Hippocampal formation (tissue), 2 donors: ENCODE data around the gene COL4A2.

Experiments used
- DNase-seq, 2 donors: peaks; one replicate each; lab custom pipeline; 2025; lab: John Stamatoyannopoulos, UW

The COL4A2 gene

DNA sequence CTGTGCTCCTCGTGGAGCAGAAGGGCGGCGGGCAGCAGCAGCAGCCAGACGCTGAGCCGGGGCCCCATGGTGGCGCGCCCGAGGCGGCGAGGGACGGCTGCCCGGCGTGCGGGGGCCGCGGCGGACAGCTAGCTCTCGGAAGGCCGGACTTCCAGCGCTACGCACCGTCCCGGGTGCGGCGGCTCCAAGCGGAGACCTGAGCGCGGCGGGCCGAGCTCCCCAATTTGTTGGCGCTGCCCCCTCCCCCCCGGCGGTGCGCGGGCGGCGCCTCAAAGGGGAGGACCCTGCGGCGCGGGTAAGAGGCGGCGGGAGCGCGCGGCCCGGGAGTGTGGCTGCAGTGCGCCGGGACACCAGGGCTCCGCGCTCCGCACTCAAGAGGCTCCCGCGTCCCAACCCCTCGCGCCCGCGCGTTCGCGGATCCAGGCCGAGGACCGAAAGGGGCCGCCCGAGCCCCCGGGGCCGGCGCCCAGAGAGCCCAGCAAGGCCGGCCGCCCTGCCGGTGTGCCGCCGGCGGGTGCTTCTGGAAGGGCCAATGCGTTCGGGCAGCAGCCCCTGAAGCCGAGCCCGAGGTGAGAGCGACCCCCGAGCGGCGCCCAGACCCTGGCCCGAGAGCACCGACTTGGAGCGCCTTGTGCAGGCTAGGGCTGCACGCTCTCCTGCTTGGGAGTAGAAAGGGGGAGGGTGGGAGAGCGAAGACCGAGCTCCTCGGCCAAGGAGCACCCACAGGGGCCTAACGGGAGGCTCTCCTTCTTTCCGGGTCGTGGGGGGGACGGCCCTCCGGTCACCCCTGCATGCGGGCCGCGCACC is at the start of gene COL4A2, which contains the start of gene COL4A1:
Gene COL4A2, plus strand, starts transcription at position 325 of the 807 bp plus-strand sequence. CDS start 620 bp downstream, outside the sequence.
Gene COL4A1, minus strand, starts transcription at position 198 of the 807 bp plus-strand sequence. Its CDS starts 130 bp downstream, at position 68.
- DNase-seq = no peak

DNA sequence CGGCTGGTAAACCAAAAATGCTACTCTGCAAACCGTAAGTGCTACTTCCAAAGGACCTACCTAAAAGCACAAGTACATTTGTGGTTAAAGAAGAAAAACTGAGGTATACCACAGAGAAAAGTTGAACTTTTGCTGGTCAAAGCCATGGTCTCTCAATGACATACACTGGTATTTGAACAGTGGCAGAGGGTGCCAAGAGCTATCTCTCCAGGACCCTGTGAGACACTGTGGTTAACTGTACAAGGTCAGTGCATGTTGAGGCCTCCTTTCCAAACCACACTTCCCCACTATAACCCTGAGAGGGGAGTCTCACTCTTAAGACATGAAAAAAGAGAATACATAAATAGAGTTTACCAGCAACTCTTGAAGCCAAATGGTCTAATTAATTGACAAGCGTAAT is 49.7 kb upstream of the COL4A2 start:
- DNase-seq = no peak

DNA sequence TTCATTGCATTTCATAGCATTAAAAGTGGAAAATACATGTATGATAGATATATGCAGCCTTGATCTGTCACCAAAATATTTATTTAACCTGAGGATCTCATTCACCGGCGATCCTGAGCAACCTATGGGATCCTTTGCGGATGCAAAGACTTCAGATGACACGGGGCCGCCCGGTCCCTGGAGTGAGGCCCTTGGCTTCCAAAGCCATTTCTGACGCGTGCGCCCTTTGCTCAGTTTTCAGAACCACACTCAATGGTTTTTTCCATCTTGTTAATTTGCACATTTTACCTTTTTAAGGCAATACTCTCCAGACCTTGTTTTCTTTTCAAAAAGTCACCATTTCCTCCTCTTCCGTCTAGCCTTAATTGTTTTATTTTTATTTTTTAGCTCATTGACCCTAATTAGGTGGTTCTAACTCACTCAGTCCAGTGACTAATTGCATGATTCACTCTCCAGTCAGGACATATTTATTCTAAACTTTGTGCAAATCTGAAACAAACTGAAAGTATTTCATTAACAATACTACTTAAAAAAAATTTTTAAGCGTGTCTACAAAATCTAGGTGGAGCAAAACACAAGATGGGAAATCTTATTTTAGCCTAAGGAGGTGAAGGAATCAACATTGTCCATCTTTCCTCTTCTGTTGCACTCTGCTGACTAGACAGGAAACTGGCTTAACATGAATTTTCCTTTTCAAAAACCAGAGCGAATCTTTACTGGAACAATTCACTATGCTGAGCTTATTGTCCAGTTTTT is 48.0 kb upstream of the COL4A2 start:
- DNase-seq = no peak

DNA sequence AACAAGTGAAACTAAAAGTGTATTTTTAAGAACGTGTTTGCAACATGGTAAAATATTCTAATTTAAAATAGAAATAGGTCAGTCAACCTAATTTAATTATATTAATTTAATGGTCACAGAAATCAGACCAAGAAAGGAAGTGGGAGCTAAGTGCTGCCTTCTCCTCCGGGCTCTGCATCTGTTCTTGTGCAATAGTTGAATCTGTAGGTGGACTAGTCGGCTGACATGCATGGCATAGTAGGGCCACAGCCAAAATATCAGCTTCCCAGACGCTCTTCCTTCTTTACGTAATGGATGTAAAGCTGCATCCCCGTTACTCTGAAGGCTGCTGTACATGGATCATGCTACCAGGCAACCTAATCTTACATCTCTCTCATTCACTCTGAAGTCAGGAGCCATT is 47.4 kb upstream of the COL4A2 start:
- no peak for DNase-seq

DNA sequence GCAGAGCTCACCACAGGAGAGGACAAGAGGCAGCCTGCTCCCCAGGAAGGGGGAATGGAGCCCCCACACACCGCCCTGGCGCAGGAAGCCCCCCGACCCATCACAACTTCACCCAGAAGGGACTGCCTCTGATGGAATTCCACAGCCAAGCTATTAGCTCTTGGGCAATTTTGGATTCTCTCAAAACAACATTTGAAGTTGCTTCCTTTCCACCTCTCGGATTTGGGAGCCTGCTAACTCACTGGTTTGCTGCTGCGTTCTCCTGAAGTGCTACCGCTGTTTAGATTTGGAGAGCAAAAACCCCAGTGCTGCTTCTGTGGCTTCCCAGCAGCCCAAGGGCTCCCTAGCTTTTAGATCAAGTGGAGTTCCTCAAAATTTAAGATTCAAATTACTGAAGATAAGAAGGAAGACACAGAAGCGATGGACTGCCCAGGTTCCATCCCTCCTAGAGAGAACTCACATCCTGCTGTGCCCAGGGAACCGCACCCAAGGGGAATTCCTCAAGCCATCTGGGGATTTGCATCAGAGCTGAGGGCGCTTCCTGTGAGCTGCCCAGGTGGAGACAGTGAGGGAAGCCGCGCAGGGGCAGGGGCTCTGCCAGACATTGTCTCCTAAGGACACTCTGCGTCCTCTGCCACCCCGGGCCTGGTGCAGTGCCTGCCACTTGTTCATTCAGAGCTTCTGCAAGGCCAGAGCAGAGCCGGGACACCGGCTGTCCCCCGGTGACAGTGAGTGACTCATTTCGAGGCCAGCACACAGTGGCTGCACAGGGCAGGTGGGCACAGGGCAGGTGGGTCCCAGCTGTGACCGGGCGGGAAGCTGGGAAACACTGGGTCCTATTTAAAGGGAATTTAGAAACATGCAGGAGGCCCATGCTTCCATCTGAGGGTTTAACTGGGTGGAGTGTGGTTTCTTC is 45.7 kb upstream of the COL4A2 start:
- no peak for DNase-seq

DNA sequence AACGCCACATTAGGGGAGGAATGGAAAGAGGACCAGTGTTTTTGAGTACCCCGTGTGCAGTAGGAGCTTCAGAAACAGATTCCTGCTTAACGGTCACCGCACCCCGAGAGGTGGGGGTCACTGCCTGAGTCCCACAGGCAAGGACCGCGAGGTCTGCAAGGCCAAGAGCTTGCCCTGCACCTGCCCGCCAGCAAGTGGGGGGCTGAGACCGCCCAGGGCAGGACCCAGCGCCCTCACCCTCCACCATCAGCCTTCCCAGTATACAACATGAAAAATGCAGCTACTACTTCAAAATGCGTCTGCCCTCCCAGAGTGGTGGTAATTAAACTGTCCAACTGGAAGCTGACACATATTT is 45.0 kb upstream of the COL4A2 start:
- no peak for DNase-seq

DNA sequence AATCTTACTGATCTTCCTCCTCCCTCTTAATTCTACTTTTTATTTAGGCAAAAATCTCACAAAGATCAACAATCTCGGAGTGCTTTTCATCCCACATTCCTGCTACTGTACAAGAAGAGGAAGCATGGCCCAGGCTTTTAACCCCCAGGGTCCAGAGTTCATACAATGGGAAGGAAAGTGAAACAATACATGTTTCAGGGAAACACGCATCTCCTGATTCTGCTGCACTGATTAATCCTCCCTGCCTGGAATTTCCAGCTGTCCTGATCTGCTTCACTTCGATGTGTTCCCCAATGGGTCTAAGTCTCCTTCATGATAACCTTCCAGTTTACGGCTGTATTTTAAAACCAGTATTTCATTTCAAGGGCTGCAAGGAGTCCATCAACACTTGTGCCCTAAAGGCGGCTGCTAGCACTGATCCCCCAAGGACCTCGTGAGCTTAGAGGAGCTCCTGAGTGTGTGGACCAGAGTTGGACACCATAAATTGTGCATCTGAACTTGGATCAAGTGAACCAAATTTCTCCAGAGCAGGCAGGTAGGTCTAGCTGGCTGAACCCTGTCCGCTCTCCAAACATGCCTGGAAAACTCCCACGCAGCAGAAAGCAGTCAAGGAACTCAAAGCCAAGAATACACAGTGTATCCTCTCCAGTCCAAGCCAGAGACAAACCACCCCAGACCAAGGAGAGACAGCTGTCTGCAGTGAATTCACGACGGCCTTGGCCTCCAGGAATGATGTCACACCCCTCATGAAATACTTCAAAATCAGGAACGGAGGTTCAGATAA is 44.4 kb upstream of the COL4A2 start:
- no peak for DNase-seq

DNA sequence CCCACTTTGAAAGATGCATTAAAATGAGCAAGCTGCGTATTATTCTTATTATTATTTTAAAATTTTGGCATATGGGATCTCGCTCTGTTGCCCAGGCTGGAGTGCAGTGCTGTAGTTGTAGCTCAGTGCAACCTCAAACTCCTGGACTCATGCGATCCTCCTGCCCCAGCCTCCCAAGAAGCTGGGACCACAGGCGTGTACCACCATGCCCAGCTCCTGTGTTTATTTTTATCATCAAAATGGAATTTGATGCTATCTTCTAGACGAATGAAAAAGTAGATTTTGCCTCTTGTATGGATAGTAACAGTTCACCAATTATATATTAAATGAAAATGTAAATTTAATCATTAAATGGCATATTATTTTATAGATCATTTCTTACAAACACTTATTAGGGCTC is 43.7 kb upstream of the COL4A2 start:
- no peak for DNase-seq

DNA sequence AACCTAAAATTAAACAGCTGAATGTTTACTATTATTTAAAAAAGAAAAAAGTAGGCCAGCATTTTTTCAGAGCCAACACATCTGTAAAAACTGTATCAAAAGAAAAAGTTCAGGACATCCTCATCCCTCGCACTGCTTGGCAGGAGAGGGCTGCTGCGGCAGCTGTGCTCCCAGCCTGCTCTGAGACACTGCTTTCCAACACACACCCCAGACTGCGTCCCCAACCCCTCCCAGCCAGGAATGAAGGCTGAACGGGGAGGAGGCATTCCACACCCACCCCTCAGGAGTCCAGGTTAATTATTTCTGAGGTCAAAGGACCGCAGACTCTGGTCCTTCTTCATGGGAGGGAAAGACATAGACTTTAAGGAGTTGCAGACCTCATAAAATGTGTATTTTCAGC is 43.2 kb upstream of the COL4A2 start:
- DNase-seq = no peak

DNA sequence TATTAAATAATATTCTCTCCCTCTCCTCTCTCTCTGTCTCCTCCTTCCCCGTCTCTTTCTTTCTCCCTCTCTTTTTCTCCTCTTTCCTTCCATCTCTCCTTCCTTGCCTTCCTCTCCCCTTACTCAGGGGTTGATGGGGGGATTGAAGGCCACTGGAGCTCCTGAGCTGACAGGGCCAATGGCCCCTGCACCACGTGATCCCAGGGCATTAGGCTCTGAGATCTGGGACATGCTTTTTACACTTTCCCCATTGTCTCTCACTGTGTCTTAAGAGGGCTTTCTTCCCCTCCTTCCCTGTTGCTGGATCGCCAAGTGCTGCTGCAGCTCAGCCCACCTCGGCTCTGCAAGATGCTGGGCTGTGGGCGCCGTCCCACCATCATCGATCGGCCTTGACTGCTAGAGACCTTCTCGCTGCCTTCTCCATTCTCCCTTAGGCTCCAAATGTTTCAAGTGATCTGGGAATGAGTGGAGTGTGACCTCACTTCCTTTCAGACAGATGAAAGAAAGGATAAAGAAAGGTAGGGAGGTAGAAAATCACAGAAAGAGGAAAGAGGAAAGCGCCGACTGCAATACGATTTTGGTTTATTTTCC is 42.3 kb upstream of the COL4A2 start:
- no peak for DNase-seq

DNA sequence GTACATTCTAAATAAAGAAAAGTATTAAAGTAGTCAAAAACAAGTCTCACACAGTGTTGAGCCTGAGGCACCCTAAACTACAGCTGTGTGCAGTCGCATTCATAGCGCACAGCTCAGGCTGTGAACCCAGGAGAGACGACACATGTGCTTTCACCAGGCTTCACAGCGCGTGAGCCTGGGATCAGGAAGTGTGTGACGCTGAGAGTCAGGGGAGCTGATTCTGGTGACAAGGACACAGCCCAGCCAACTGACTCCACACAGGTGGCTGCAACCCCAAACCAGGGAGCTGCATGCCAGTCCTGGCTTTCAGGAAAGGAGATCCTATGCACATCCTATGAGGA is 41.8 kb upstream of the COL4A2 start:
- no peak for DNase-seq

DNA sequence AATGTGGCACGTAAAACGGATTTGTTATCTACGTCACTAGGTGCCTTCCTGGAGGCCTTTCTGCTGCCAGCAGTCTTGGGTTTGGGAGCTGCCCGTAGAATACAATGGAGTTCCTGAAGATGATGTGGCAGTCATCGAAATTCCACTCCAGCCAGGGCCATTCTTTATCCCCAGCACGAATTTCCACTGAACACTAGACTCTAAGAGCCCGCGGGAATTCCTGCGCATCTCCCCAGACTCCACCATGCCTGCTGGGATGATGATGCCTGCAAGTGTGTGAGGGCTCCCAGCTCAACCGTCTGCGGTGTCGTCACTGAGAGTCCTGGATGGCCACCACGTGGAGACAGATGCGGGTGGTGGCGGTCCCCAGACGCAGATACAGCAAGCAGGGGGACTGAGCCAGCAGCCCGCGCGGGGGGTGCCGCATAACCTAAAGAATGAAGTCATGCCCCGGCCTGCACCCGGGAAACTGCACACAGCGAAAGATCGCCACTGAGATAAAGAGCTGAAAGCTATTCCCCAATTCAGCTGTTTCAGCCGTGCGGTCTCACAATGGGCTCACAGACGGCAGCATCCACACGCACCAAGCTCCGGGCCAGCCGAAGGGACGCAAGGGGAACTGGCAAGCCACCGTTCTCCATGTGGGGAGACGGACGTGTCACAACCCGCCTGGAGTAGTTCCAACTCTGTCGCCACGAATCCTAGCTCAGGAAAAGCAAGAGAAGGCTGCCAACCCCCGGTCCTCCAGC is 41.2 kb upstream of the COL4A2 start:
- DNase-seq = no peak

DNA sequence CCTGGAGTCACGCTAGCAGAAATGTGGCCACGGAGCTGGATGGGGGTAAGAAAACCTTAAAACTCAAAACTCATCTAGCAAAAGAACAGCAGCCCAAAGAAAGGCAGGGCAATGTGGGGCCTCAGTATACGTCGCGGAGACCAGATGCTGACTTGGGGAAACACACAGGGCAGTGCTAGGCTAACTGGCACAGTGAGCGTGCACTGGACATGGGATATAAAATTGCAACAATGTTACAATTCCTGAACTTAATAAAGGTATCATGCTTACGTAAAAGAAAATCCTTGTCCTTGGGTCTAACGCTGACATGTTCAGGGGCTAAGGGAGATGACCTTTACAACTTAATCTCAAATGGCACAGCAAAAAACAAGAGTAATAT is 40.7 kb upstream of the COL4A2 start:
- no peak for DNase-seq

DNA sequence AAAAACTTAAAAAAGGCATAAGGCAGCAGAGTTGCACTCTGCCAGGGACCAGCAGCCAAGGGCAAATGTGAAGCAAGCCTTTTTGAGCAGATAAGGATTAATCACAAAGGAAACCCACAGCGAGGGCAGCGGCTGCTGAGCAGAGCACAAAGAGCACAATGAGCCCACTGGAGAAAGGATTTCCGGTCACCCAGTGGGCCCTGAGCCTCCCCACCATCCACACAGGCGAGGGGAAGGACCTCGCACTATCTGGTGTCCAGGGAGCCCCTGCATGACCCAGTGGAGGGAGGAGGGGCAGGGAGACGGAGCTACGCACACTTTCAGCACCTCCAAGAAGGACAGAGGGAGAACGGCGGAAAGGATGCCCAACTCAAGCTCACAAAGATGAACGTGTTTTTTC is 40.1 kb upstream of the COL4A2 start:
- DNase-seq = no peak

DNA sequence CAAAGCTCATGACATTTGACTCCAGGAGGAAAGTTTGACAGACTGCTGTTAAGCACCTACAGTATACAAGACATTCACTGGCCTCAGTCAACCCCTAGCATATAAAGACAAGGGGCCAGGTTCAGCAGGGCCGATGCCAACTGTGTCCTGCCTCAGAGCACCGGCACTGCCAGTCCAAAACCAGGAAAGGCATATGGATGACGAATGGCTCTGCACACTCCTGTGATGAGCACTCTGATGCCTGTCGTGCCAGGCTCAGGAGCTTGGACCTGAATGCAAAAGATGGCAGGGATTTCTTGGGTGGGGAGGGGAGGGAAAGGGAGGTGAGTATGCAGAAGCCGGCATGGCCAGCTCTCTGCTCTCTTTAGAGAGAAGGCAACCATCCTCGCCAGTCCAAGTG is 39.0 kb upstream of the COL4A2 start:
- no peak for DNase-seq

DNA sequence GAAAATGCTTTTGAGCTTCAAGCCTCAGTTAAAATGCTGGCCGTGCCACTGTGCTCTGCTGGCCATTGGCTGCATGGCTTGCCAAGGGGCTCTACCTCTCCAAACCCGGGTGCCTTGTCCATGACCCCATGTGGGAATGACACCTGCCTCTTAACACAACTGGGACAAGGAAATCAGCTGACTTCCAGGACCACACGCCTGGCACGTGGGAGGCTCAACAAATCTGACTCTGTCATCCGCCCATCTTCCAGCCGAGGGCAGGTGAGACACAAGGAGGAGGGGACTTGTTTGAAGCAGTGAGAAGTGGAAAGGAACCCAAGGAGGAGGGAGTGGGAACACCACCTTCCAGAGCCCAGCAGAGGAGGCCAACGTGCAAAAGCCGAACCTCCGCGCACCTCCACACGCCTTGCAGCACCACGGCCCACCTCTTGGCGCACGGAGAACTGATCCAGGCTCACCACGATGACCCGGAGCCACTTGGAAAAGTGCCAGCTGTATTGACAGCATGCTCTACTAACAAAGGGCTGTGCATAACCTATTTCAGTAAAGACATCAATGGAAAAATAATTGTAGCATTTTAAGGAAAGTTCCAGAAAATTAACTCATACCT is 38.4 kb upstream of the COL4A2 start:
- no peak for DNase-seq

DNA sequence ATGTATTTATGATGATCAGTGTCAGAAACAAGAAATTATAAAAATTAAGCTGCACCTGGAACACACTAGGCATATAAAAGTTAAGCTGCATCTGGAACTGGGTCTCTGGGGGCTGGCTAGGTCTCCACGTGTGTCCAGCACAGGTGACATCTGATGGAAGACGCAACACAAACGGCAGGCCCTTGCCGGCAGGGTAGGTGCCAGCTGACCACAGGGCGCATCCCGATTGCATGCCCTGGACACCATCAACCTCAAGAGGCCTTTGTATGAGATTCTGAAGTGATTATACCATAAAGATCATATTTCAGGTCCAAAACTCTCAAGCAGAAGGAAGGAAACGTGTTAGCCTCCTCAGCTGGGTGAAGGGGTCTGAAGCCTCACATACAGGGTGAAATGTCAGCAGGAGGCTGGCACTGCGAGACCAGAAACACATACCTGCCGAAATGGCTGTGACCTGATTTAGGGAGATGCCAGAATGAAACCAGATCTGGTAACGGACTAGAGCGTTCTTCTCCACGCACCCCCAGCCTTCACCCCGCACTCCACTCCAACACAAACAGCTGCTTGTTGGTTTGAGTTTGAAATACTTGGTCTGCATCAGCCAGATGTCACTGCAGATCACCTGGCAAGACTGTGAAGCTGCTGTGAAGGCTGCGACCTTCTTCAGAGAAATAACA is 37.4 kb upstream of the COL4A2 start:
- DNase-seq = no peak

DNA sequence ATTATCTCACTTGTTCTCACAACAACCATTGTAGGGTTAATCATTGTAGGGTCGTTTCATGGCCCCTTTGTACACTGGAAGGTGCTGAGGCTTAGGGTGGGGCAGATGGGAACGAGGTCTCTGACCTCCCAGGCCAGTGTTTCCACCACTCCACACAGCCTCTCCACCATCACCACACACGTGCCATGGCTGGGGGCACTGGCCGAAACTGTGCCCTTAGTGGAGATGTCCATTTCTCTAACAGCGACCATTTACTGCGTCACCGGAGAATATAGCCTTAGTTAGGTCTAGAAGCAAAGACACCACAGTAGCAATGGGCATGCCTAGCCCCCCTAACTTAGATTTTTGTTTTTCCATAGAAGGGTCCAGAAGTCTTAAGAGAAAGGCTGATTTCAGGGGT is 36.6 kb upstream of the COL4A2 start:
- DNase-seq = no peak

DNA sequence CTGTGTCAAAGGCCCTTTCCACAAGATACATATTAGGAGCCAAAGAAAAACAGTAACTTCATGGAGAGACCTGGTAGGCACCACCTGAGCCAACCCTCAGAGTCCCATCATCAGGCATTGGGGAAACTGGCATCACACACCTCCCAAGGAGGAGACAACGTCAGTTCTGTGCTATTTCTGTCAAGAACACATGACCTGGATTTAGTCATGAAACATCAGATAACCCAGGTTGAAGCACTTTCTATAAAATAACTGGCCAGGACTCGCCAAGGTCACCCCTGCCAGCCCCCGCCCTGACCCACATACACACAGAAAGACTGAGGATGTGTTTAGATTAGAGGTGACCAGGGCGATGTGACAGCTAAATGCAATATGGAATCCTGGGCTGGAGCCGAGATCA is 35.8 kb upstream of the COL4A2 start:
- DNase-seq = no peak

DNA sequence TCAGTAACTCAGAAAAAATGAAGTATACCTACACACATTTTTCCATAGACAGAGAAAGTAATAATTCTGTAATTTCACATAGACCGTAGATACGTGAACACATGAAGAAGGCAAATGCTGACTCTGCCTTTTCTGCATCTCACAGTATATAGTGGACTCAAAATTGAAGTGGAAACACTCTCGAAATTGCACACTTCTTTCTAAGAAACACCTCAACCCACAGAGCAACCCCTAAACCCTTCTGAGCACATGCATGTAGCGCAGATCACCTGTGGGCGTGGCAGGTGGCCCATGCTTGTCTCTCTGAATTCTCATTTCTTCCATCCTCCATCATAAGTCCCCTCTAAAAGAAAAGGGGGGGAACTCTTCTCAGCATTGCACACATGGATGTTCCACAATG is 34.9 kb upstream of the COL4A2 start:
- no peak for DNase-seq
